Liver (tissue), 9 donors: ENCODE measurements around the gene APOH. TPM values are rescaled to one million over a fixed set of nuclear protein-coding genes. Genes with fewer than 3 reads are reported as not detected.

Experiments
- DNase-seq: peaks from one replicate; pipeline ENCODE4 v3.0.0-alpha.2; 2017; ENCODE audit warnings: low spot score
- H3K27ac ChIP-seq, 2 donors: one replicate each; pipeline ENCODE4 v1.7.0; 2013; ENCODE audit warnings: inconsistent platforms in 2 of 2, low read length in 2 of 2, control low read depth in 1 of 2, low read depth in 1 of 2, mild to moderate bottlenecking in 1 of 2
- H3K27me3 ChIP-seq, 4 donors: one replicate each; pipeline versions ENCODE4 v1.6.1 to v1.7.0; 2013; ENCODE audit warnings: low read length in 3 of 4, inconsistent platforms in 1 of 4, mild to moderate bottlenecking in 1 of 4, moderate library complexity in 1 of 4; ENCODE audit not compliant: control insufficient read depth in 4 of 4, insufficient read depth in 4 of 4
- H3K36me3 ChIP-seq, 4 donors: one replicate each; pipeline versions ENCODE4 v1.6.1 to v1.7.0; 2013; ENCODE audit warnings: low read length in 3 of 4, mild to moderate bottlenecking in 3 of 4, low read depth in 1 of 4, moderate library complexity in 1 of 4; ENCODE audit not compliant: control insufficient read depth in 4 of 4, insufficient read depth in 3 of 4
- H3K4me1 ChIP-seq, 4 donors: one replicate each; pipeline versions ENCODE4 v1.6.1 to v1.7.0; 2013; ENCODE audit warnings: low read length in 3 of 4, mild to moderate bottlenecking in 3 of 4, moderate library complexity in 1 of 4; ENCODE audit not compliant: control insufficient read depth in 4 of 4, insufficient read depth in 4 of 4
- H3K4me3 ChIP-seq, 3 donors: one replicate each; pipeline versions ENCODE4 v1.6.1 to v1.7.0; 2013; ENCODE audit warnings: low read length in 3 of 3, control low read depth in 1 of 3, low read depth in 1 of 3, mild to moderate bottlenecking in 1 of 3
- H3K9ac ChIP-seq, 2 donors: one replicate each; pipeline ENCODE4 v1.7.0; 2013; ENCODE audit warnings: low read length in 2 of 2, mild to moderate bottlenecking in 2 of 2, moderate library complexity in 2 of 2, control low read depth in 1 of 2, low read depth in 1 of 2
- H3K9me3 ChIP-seq, 4 donors: one replicate each; pipeline versions ENCODE4 v1.6.1 to v1.7.0; 2013; ENCODE audit warnings: low read length in 3 of 4; ENCODE audit not compliant: control insufficient read depth in 4 of 4
- ATF3 ChIP-seq: IDR thresholded peaks from 2 replicates; pipeline ENCODE4 v1.6.1; 2016; ENCODE audit warnings: antibody characterized with exemption
- EGR1 ChIP-seq, 2 donors: IDR thresholded peaks; 2 replicates each; pipeline ENCODE4 v1.6.1; 2016 to 2018; ENCODE audit warnings: antibody characterized with exemption in 2 of 2, low read depth in 2 of 2
- FOXA1 ChIP-seq: IDR thresholded peaks from 2 replicates; pipeline ENCODE4 v1.6.1; 2016; ENCODE audit warnings: antibody characterized with exemption
- FOXA2 ChIP-seq: IDR thresholded peaks from 2 replicates; pipeline ENCODE4 v1.6.1; 2016; ENCODE audit warnings: antibody characterized with exemption
- GABPA ChIP-seq, 2 donors: IDR thresholded peaks in 1 of 2; conservative IDR thresholded peaks in 1 of 2; 2 replicates each; pipeline ENCODE4 v1.6.1; 2016; ENCODE audit warnings: antibody characterized with exemption in 2 of 2, mild to moderate bottlenecking in 1 of 2, moderate library complexity in 1 of 2
- HNF4A ChIP-seq, 2 donors: conservative IDR thresholded peaks; 2 replicates each; pipeline ENCODE4 v1.6.1; 2016; ENCODE audit warnings: antibody characterized with exemption in 2 of 2, mild to moderate bottlenecking in 2 of 2
- HNF4G ChIP-seq: IDR thresholded peaks from 2 replicates; pipeline ENCODE4 v1.6.1; 2016; ENCODE audit warnings: antibody characterized with exemption
- JUND ChIP-seq, 2 donors: IDR thresholded peaks; 2 replicates each; pipeline ENCODE4 v1.6.1; 2016; ENCODE audit warnings: antibody characterized with exemption in 2 of 2
- MAX ChIP-seq: IDR thresholded peaks from 2 replicates; pipeline ENCODE4 v1.6.1; 2016; ENCODE audit warnings: antibody characterized with exemption
- NR2F2 ChIP-seq: IDR thresholded peaks from 2 replicates; pipeline ENCODE4 v1.6.1; 2016; ENCODE audit warnings: antibody characterized with exemption
- RAD21 ChIP-seq, 2 donors: IDR thresholded peaks; 2 replicates each; pipeline ENCODE4 v1.6.1; 2016; ENCODE audit warnings: antibody characterized with exemption in 2 of 2, mild to moderate bottlenecking in 2 of 2
- SP1 ChIP-seq: IDR thresholded peaks from 2 replicates; pipeline ENCODE4 v1.6.1; 2018; ENCODE audit warnings: antibody characterized with exemption, mild to moderate bottlenecking
- TAF1 ChIP-seq: conservative IDR thresholded peaks from 2 replicates; pipeline ENCODE4 v1.6.1; 2016; ENCODE audit warnings: antibody characterized with exemption, mild to moderate bottlenecking
- YY1 ChIP-seq: IDR thresholded peaks from 2 replicates; pipeline ENCODE4 v1.6.1; 2016; ENCODE audit warnings: antibody characterized with exemption, mild to moderate bottlenecking
- WGBS: extraction: QIAGEN DNeasy Blood & Tissue Kit; methylation state at CpG from one replicate; pipeline ENCODE4 v1.1.7; 2013; 5-methylcytosine and 5-hydroxymethylcytosine counted together
- polyA plus RNA-seq, 2 donors: library from polyadenylated mRNA; stranded (reverse) in 1 of 2; unstranded in 1 of 2; fragments of 200-250 nt in 1 of 2; fragments of >200 nt in 1 of 2; fragmentation: Nextera tagmentation in 1 of 2; extraction: Ambion mirVana in 1 of 2; gene quantifications; one replicate each; pipeline versions ENCODE4 v1.2.1 to v1.2.3, GENCODE V29; 2013 to 2015
- total RNA-seq, 2 donors: library from RNA; depleted of rRNA; stranded (reverse); fragments of >200 nt; gene quantifications; one replicate each; pipeline ENCODE4 v1.2.3, GENCODE V29; 2014
- TF ChIP-seq, protein P1 (sequence below): fragments of 150-350 bp; IDR thresholded peaks from 2 replicates; pipeline ENCODE4 v1.5.1; 2017; ENCODE audit warnings: improper control_type of control experiment, low read depth, low read length; ENCODE audit not compliant: missing input control
- TF ChIP-seq, protein P2 (sequence below): IDR thresholded peaks from 2 replicates; pipeline ENCODE4 v1.6.1; 2016; ENCODE audit warnings: antibody characterized with exemption
- TF ChIP-seq, protein P3 (sequence below): IDR thresholded peaks from 2 replicates; pipeline ENCODE4 v1.6.1; 2016; ENCODE audit warnings: antibody characterized with exemption, mild to moderate bottlenecking
- donor health status: healthy.
- donor health status: healthy.
- donor health status: healthy.
- donor health status: healthy.
- donor health status: healthy.

APOH gene
- total and polyA plus RNA-seq, 4 donors: 2,858 to 7,307 (median 5,841) TPM

DNA sequence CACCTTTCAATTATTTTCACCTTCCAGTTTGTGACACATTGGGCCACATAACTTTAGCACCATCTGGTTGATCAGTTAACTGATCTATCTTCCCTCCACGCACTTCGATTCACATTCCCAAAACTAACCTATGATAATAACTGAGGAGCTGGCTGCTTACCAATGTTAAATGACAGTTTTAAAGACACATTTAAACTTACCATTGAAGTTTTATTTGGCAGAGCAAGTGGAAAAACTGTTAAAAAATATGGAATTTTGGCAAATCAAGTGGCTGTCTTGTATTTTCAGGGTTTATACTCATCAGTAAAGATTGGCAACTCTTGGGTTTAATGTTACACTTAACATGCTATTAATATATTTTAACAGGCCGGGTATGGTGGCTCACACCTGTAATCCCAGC, 5.4 kb upstream of the APOH start:
- Histone ChIP-seq H3K9ac (peak overlapping the region in 1 of 2 donors; percentile 27), H3K27me3 (no peaks in the 10 kb centered on the region), H3K9me3 (no peaks in the 10 kb centered on the region), H3K36me3 (no peaks in the 10 kb centered on the region), H3K4me3 (no peak overlapping the region), H3K4me1 (peaks cover 6 to 42% (median 40%) of the 10 kb centered on the region in 4 donors), H3K27ac (peak overlapping the region; percentile 75 to 78)
- no peak for DNase-seq
- WGBS: 52% methylated on average over 3 of the region's 3 CpGs
- TF ChIP-seq FOXA2 (no peak), HNF4G (no peak), HNF4A (conservative IDR thresholded peaks at IDR 0.05) (no peak), GABPA (IDR thresholded peaks at IDR 0.05 in 1 of 2, conservative IDR thresholded peaks at IDR 0.05 in 1 of 2) (no peak), NR2F2 (no peak), MAX (no peak), EGR1 (IDR thresholded peaks at IDR 0.05; ENCODE audit: low read depth in 2 of 2) (no peak)
- TF ChIP-seq, protein P1, sequence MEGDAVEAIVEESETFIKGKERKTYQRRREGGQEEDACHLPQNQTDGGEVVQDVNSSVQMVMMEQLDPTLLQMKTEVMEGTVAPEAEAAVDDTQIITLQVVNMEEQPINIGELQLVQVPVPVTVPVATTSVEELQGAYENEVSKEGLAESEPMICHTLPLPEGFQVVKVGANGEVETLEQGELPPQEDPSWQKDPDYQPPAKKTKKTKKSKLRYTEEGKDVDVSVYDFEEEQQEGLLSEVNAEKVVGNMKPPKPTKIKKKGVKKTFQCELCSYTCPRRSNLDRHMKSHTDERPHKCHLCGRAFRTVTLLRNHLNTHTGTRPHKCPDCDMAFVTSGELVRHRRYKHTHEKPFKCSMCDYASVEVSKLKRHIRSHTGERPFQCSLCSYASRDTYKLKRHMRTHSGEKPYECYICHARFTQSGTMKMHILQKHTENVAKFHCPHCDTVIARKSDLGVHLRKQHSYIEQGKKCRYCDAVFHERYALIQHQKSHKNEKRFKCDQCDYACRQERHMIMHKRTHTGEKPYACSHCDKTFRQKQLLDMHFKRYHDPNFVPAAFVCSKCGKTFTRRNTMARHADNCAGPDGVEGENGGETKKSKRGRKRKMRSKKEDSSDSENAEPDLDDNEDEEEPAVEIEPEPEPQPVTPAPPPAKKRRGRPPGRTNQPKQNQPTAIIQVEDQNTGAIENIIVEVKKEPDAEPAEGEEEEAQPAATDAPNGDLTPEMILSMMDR: no peak
- TF ChIP-seq, protein P2, sequence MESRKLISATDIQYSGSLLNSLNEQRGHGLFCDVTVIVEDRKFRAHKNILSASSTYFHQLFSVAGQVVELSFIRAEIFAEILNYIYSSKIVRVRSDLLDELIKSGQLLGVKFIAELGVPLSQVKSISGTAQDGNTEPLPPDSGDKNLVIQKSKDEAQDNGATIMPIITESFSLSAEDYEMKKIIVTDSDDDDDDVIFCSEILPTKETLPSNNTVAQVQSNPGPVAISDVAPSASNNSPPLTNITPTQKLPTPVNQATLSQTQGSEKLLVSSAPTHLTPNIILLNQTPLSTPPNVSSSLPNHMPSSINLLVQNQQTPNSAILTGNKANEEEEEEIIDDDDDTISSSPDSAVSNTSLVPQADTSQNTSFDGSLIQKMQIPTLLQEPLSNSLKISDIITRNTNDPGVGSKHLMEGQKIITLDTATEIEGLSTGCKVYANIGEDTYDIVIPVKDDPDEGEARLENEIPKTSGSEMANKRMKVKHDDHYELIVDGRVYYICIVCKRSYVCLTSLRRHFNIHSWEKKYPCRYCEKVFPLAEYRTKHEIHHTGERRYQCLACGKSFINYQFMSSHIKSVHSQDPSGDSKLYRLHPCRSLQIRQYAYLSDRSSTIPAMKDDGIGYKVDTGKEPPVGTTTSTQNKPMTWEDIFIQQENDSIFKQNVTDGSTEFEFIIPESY: no peak

DNA sequence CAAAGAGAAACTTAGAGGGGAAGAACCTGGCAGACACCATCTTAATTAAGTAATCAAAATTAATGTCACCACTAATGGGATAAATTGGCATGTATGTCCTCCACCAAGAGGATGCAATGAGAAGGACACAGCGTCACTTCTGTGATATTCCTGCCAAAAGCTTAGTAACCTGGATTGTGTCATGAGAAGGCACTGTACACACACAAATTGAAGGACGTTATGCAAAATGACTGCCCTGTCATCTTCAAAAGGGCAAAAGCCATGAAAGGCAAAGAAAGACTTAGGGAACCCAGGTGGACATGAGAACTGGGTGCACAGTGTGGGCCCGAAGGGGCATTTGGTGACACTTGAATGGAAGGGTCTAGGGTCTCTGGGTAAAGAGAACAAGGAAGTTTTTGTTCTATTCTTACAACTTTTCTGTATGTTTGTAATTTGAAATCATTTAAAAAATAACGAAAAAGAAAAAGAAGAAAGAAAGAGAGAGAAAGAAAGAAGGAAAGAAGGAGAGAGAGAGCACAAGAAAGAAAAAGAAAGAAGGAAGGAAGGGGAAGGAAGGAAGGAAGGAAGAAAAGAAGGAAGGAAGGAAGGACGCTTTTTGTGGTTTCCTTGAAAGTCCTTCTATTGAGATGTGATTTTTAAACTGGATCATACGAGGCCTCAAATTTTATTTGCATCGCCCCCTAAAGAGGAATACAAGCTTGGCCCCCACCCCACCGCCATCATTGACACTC, 4.0 kb upstream of the APOH start:
- peak overlapping the region; percentile 78 to 85 for H3K27ac ChIP-seq
- H3K9ac ChIP-seq: no peak overlapping the region
- no peak overlapping the region for H3K4me3 ChIP-seq
- no peaks in the 10 kb centered on the region for H3K36me3 ChIP-seq
- H3K9me3 ChIP-seq: no peaks in the 10 kb centered on the region
- peaks cover 6 to 44% (median 41%) of the 10 kb centered on the region in 4 donors for H3K4me1 ChIP-seq
- no peaks in the 10 kb centered on the region for H3K27me3 ChIP-seq
- 60% methylated on average over 8 of the region's 8 CpGs for WGBS
- no peak for DNase-seq
- TF ChIP-seq EGR1 (IDR thresholded peaks at IDR 0.05; ENCODE audit: low read depth in 2 of 2) (no peak), SP1 (peak; percentile 70), GABPA (IDR thresholded peaks at IDR 0.05 in 1 of 2, conservative IDR thresholded peaks at IDR 0.05 in 1 of 2) (no peak), JUND (IDR thresholded peaks at IDR 0.05) (peak in 1 of 2 donors; percentile 73), NR2F2 (peak; percentile 21), MAX (peak; percentile 28), FOXA1 (peak; percentile 65), HNF4G (peak; percentile 69), ATF3 (peak; percentile 65), HNF4A (conservative IDR thresholded peaks at IDR 0.05) (peak; percentile 84), YY1 (peak; percentile 94), TAF1 (no peak), FOXA2 (peak; percentile 68), RAD21 (IDR thresholded peaks at IDR 0.05) (peak; percentile 20 to 46)
- TF ChIP-seq, protein P1: peak; percentile 25
- TF ChIP-seq, protein P3, sequence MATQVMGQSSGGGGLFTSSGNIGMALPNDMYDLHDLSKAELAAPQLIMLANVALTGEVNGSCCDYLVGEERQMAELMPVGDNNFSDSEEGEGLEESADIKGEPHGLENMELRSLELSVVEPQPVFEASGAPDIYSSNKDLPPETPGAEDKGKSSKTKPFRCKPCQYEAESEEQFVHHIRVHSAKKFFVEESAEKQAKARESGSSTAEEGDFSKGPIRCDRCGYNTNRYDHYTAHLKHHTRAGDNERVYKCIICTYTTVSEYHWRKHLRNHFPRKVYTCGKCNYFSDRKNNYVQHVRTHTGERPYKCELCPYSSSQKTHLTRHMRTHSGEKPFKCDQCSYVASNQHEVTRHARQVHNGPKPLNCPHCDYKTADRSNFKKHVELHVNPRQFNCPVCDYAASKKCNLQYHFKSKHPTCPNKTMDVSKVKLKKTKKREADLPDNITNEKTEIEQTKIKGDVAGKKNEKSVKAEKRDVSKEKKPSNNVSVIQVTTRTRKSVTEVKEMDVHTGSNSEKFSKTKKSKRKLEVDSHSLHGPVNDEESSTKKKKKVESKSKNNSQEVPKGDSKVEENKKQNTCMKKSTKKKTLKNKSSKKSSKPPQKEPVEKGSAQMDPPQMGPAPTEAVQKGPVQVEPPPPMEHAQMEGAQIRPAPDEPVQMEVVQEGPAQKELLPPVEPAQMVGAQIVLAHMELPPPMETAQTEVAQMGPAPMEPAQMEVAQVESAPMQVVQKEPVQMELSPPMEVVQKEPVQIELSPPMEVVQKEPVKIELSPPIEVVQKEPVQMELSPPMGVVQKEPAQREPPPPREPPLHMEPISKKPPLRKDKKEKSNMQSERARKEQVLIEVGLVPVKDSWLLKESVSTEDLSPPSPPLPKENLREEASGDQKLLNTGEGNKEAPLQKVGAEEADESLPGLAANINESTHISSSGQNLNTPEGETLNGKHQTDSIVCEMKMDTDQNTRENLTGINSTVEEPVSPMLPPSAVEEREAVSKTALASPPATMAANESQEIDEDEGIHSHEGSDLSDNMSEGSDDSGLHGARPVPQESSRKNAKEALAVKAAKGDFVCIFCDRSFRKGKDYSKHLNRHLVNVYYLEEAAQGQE: no peak
- TF ChIP-seq, protein P2: no peak
